Urinary bladder (tissue), 4 donors: ENCODE data around the gene HECTD2. TPM values are rescaled to one million over a fixed set of nuclear protein-coding genes. Genes with fewer than 3 reads are reported as not detected.
"Not testable (repeated sequence)": the region's sequence is repeated elsewhere in the genome, so short reads cannot be mapped to it uniquely, and the experiment has no call there.

Experiments used
- DNase-seq: peaks from one replicate; pipeline ENCODE4 v3.0.0-alpha.2; 2015; ENCODE audit errors: extremely low spot score
- H3K27ac ChIP-seq: one replicate; pipeline ENCODE4 v1.5.1; 2013; ENCODE audit warnings: low read depth, mild to moderate bottlenecking, moderate library complexity
- H3K36me3 ChIP-seq: one replicate; pipeline ENCODE4 v1.6.1; 2013; ENCODE audit warnings: mild to moderate bottlenecking, moderate library complexity; ENCODE audit not compliant: insufficient read depth
- H3K4me1 ChIP-seq: one replicate; pipeline ENCODE4 v1.6.1; 2013; ENCODE audit warnings: mild to moderate bottlenecking, moderate library complexity; ENCODE audit not compliant: insufficient read depth
- H3K4me3 ChIP-seq: one replicate; pipeline ENCODE4 v1.5.1; 2013; ENCODE audit warnings: low read depth, low read length
- WGBS: extraction: QIAGEN DNeasy Blood & Tissue Kit; methylation state at CpG from one replicate; pipeline ENCODE4 v1.1.7; 2013; 5-methylcytosine and 5-hydroxymethylcytosine counted together
- polyA plus RNA-seq: library from polyadenylated mRNA; stranded (reverse); fragments of 200-250 nt; gene quantifications from one replicate; pipeline ENCODE4 v1.2.3, GENCODE V29; 2013
- total RNA-seq: library from RNA; depleted of rRNA; stranded (reverse); fragments of >200 nt; gene quantifications from one replicate; pipeline ENCODE4 v1.2.3, GENCODE V29; 2014
- donor health status: healthy with polysubstance abuse.
- donor health status: healthy.

The HECTD2 gene
- total and polyA plus RNA-seq, 2 donors: 11.9 to 100 TPM

DNA sequence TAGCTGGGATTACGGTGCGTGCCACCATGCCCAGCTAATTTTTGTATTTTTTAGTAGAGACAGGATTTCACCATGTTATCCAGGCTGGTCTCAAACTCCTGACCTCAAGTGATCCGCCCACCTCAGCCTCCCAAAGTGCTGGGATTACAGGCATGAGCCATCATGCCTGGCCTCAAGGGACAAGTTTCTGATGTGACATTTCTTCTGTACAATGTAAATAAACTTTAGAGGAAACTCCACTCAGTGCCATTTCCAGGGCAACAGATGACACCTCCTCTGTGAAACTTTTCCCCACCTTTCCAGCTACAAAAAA is 19.7 kb upstream of the HECTD2 start:
- not testable (repeated sequence) for H3K36me3 ChIP-seq, H3K4me3 ChIP-seq, DNase-seq, H3K27ac ChIP-seq, H3K4me1 ChIP-seq
- 88% methylated on average over 3 of the region's 3 CpGs for WGBS

DNA sequence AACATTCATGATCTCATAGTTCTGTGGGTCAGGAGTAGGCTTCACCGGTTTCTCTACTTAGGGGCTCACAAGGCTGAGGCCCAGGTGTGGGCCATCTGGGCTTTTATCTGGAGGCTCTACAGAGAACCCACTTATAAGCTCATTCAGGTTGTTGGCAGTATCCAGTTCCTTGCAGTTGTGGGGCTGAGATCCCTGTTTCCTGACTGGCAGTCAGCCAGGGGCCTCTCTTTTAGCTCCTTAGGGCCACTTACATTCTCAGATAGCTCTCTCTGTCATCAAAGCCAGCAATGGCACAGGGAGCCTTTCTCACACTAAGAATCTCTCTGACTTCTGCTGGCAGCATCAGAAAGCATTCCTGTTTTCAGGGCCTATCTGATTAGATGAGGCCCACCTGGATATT is 18.2 kb upstream of the HECTD2 start:
- Histone ChIP-seq H3K36me3 (no peaks in the 10 kb centered on the region), H3K4me3 (no peak overlapping the region), H3K4me1 (no peaks in the 10 kb centered on the region), H3K27ac (no peak overlapping the region)
- WGBS: 80% methylated on average over 1 of the region's 1 CpG
- no peak for DNase-seq

- no peaks in the 10 kb centered on the region for H3K36me3 ChIP-seq
- no peak for DNase-seq
- H3K4me1 ChIP-seq: no peaks in the 10 kb centered on the region
- H3K27ac ChIP-seq: no peak overlapping the region
- WGBS: 71% methylated on average over 3 of the region's 3 CpGs
- no peak overlapping the region for H3K4me3 ChIP-seq
Measured at GRCh38 chr10:91406322-91406721, 3.8 kb upstream of the HECTD2 start.

DNA sequence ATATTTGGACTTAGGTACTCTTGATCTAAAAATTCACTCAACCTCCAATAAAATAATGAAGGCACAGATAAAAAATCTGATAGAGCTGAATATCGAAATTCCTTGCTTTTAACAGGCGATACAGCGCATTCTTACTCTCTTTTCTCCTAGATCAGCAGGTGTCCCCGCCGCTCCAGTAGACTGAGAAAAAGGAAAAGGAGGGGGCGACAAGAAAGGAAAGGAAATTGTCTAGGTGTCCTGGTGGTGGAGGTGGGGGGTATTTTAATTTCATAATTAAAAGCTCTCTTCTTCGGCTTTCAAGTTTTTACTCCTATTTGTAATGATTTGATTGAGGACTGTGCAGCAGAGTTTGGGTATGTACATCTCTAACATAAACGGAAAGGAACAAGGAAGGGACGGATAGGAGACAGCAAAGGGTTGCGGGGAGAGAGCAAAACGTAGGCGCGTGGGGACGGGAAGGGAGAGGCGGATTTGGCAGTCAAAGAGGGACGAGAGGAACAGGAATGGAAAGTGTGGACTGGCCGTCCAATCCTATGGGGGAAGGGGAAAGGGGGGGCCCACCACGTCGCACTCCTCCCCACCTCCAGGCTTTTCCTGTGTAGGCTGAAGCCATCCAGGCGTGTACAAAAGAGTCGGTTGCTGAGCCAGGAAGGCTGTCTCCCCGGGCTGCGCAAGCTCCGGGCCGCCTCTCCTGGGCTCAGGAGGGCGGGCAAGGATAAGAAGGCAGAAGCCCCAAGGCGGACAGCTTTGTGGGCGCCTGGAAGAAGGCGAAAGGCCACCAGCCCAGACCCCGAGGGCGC is 875 bp upstream of the HECTD2 start:
- Histone ChIP-seq H3K4me1 (no peaks in the 10 kb centered on the region), H3K4me3 (peak overlapping the region; percentile 68), H3K27ac (peak overlapping the region; percentile 98), H3K36me3 (no peaks in the 10 kb centered on the region)
- DNase-seq: peak; percentile 77
- 2% methylated on average over 31 of the region's 31 CpGs for WGBS

DNA sequence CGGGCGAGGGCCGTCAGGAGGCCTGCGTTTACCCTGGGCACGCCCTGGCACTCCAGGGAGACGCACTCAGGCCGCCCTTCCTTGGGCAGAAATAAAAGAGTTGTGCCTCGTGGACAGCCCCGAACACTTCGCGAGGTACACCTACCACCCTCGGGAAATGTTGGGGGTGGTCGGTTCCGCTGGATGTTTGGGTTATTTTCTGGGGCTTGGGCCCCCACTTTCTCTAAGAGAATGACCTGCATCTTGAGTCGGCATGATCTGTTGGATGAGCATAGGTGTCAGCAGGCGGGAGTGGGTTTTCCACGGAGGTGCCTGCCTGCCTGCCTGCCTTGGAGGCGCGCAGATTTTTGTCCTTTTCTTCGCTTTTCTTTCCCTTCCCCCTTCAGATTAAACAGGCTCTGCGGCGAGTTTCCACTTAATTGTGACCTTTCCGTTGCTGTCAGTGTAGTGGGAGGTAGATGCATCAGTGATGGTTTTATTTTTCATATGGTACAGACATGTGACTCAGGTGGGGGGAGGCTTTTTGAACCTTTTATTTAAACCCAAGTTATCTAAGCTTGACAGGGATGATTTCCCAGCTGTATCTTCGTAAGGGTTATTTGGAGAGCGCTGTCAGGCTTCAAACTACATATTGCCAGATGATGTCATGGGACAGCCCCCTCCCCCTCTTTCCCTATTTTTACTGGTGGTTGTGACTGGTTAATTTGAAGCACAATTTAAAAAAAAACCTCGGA is 661 bp downstream of the HECTD2 start:
- DNase-seq: no peak
- 2% methylated on average over 26 of the region's 26 CpGs for WGBS
- Histone ChIP-seq H3K4me1 (peaks cover 2% of the 10 kb centered on the region), H3K27ac (peak overlapping the region; percentile 98), H3K4me3 (peak overlapping the region; percentile 68), H3K36me3 (no peaks in the 10 kb centered on the region)

- Histone ChIP-seq H3K27ac (no peak overlapping the region), H3K36me3 (no peaks in the 10 kb centered on the region), H3K4me3 (no peak overlapping the region), H3K4me1 (peaks cover 2% of the 10 kb centered on the region)
- 52% methylated on average over 5 of the region's 5 CpGs for WGBS
- no peak for DNase-seq
Measured at GRCh38 chr10:91411621-91412020, 1.5 kb downstream of the HECTD2 start.

DNA sequence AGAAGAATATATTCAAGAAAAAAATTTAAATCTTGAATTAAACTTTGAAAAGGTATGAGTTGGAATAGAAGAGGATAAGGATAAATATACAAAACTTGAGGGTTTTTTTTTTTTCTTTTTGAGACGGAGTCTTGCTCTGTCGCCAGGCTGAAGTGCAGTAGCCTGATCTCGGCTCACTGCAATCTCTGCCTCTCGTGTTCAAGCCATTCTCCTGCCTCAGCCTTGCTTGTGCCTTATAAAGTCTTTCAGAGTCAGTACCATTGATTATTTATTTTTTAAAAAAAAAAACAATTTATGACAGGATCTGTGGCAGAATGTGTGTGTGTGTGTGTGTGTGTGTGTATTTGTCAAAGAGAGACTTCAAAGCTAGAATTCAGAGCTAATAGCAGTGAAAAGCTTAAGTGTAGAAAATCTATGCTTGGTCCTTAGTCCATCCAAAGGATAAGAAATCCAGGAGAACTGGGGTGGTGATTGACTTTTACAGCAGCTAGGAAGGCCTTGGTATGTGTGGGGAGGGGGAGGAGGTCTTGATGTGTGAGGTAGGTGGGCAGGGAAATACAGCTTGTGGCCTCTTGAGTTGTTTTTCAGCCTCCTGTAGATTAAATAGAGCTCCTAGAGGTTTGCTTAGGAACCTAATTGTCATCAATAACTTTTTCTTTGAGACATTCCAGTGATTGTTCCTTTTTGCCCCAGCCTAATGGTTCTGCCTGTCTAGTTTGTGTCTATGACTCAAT is 2.4 kb downstream of the HECTD2 start:
- Histone ChIP-seq H3K4me3 (no peak overlapping the region), H3K4me1 (peaks cover 2% of the 10 kb centered on the region), H3K36me3 (no peaks in the 10 kb centered on the region), H3K27ac (no peak overlapping the region)
- WGBS: 52% methylated on average over 4 of the region's 4 CpGs
- DNase-seq: no peak

DNA sequence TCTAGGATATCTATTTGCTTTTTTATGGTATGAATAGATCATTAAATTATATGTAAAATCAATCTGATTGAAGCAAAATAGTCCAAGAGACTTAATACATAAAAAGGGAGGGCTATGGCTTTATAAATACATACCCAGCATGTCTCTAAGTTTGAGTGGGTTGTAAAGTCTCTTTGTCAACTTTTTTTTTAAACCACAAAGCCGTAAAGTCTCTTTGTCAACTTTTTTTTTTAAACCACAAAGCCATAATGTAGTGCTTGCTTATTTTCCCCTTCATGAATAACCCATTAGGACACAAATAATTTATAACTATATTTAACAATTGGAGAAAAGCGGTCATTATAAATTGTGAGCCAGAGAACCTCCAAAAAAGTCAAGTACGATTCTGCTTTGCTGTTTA is 5.7 kb downstream of the HECTD2 start:
- Histone ChIP-seq H3K36me3 (no peaks in the 10 kb centered on the region), H3K4me3 (no peak overlapping the region), H3K4me1 (peaks cover 2% of the 10 kb centered on the region), H3K27ac (no peak overlapping the region)
- no peak for DNase-seq
- 64% methylated on average over 3 of the region's 3 CpGs for WGBS

GRCh38 chr10:91416339-91416855 is 6.3 kb downstream of the HECTD2 start:
- Histone ChIP-seq H3K4me1 (peaks cover 2% of the 10 kb centered on the region), H3K27ac (no peak overlapping the region), H3K4me3 (no peak overlapping the region), H3K36me3 (no peaks in the 10 kb centered on the region)
- WGBS: 58% methylated on average over 3 of the region's 3 CpGs
- DNase-seq: no peak

DNA sequence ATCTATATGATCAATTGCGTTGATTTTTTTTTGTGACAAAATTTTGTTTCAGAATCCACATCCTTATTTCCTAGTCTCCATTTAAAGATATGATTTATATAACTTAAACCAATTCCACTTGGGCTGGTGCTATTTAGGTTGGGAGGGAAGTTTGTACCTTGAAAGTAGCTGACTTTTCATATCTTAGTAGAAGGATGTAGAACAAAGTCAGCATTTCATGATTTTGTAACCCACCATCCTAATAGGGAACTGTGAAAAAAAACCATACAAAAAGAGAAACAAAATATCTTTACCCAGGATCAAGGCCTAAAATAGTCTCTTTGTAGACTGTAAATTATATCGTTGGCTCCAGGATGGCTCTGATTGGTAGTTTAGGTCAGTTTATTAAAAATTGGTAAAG is 8.3 kb downstream of the HECTD2 start:
- H3K36me3 ChIP-seq: no peaks in the 10 kb centered on the region
- WGBS: 85% methylated on average over 2 of the region's 2 CpGs
- peaks cover 2% of the 10 kb centered on the region for H3K4me1 ChIP-seq
- no peak overlapping the region for H3K4me3 ChIP-seq
- no peak for DNase-seq
- no peak overlapping the region for H3K27ac ChIP-seq

GRCh38 chr10:91420868-91421267 is 10.7 kb downstream of the HECTD2 start:
- DNase-seq: no peak
- Histone ChIP-seq H3K4me3 (no peak overlapping the region), H3K36me3 (no peaks in the 10 kb centered on the region), H3K27ac (no peak overlapping the region), H3K4me1 (no peaks in the 10 kb centered on the region)
- WGBS: 91% methylated on average over 2 of the region's 2 CpGs

- Histone ChIP-seq H3K27ac (no peak overlapping the region), H3K36me3 (no peaks in the 10 kb centered on the region), H3K4me1 (no peaks in the 10 kb centered on the region), H3K4me3 (no peak overlapping the region)
- 84% methylated on average over 2 of the region's 2 CpGs for WGBS
- no peak for DNase-seq
Measured at GRCh38 chr10:91422915-91423314, 12.8 kb downstream of the HECTD2 start.

DNA sequence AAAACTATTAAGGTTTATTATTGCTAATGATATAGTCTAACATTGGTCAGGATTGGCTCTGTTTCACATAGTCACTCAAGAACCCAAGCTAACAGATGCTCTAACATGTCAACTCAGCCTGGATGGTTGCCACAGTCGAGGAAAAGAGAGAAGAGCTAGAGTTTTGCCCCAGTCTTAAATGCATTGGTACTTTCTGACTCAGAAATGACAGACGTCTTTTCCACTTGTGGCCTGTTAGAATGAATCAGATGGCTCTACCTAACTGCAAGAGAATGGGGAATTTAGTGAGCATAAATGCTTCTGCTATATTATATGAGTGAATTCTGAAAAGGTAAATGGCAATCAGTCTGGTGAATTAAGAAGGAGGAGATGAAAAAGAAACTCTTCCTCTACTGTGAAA is 13.9 kb downstream of the HECTD2 start:
- Histone ChIP-seq H3K4me1 (no peaks in the 10 kb centered on the region), H3K4me3 (no peak overlapping the region), H3K36me3 (no peaks in the 10 kb centered on the region), H3K27ac (no peak overlapping the region)
- WGBS: 78% methylated on average over 2 of the region's 2 CpGs
- DNase-seq: no peak

DNA sequence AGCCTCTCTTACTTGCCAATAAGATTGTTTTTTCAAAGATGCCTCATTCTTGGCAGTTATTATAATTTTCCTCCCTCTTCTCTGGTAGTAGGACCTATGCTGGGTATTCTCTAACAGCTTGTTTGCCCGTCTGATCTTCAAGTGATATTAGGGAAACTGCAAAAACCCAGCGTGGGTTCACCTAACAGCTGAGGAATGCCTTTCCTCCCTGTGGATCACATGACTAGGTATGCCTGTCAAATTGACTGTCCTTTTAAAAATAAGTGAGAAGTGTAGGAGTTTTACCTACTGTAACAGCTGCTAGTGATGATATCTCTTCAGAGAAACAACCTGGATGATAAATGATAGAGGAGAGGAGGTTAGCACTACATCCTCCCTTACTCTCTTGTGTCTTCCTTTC is 22.0 kb downstream of the HECTD2 start:
- Histone ChIP-seq H3K4me3 (no peak overlapping the region), H3K4me1 (no peaks in the 10 kb centered on the region), H3K27ac (no peak overlapping the region), H3K36me3 (no peaks in the 10 kb centered on the region)
- DNase-seq: no peak
- WGBS: 72% methylated on average over 2 of the region's 2 CpGs
